NCI-H2081 treated with DMSO at 0.1 percent for 48 hours (cell line): ENCODE data around the gene AATK.

Experiments used
- DNase-seq: peaks from one replicate; lab custom pipeline; 2025; lab: John Stamatoyannopoulos, UW

AATK gene

GRCh38 chr17:81166033-81166492 lies at the start of gene AATK:
TSS of gene AATK (minus strand) at chr17:81166221. CDS start at chr17:81165992, 229 bp downstream.
- no peak for DNase-seq

- DNase-seq, result no peak
Observed at GRCh38 chr17:81213978-81214377, 48.0 kb upstream of the AATK start.

- DNase-seq, result no peak
Observed at GRCh38 chr17:81212365-81212764, 46.3 kb upstream of the AATK start.

GRCh38 chr17:81210868-81211267 lies 44.8 kb upstream of the AATK start:
- DNase-seq, result no peak

- no peak for DNase-seq
Observed at GRCh38 chr17:81210466-81210865, 44.4 kb upstream of the AATK start.

- DNase-seq, result no peak
Observed at GRCh38 chr17:81209141-81209540, 43.1 kb upstream of the AATK start.

GRCh38 chr17:81208651-81209050 lies 42.6 kb upstream of the AATK start:
- DNase-seq, result no peak

- DNase-seq, result peak; percentile 14
Observed at GRCh38 chr17:81207610-81208581, 41.9 kb upstream of the AATK start.

- DNase-seq, result no peak
Observed at GRCh38 chr17:81206657-81207056, 40.6 kb upstream of the AATK start.

- DNase-seq, result no peak
Observed at GRCh38 chr17:81206166-81206565, 40.1 kb upstream of the AATK start.

GRCh38 chr17:81204578-81204977 lies 38.6 kb upstream of the AATK start:
- DNase-seq, result no peak

GRCh38 chr17:81203136-81203535 lies 37.1 kb upstream of the AATK start:
- no peak for DNase-seq

GRCh38 chr17:81202318-81202717 lies 36.3 kb upstream of the AATK start:
- no peak for DNase-seq

- no peak for DNase-seq
Observed at GRCh38 chr17:81200695-81201580, 34.9 kb upstream of the AATK start.

GRCh38 chr17:81200201-81200600 lies 34.2 kb upstream of the AATK start:
- no peak for DNase-seq

GRCh38 chr17:81199482-81199830 lies 33.4 kb upstream of the AATK start:
- no peak for DNase-seq

GRCh38 chr17:81198826-81199481 lies 32.9 kb upstream of the AATK start:
- DNase-seq, result no peak

- no peak for DNase-seq
Observed at GRCh38 chr17:81197831-81198490, 31.9 kb upstream of the AATK start.

- no peak for DNase-seq
Observed at GRCh38 chr17:81197409-81197795, 31.4 kb upstream of the AATK start.

- no peak for DNase-seq
Observed at GRCh38 chr17:81196505-81197408, 30.7 kb upstream of the AATK start.
